NCI-H187 treated with DMSO at 0.1 percent for 48 hours (cell line): ENCODE results near the gene ANO2.
"Not testable (repeated sequence)": the region's sequence is repeated elsewhere in the genome, so short reads cannot be mapped to it uniquely, and the experiment has no call there.

Experiments
- DNase-seq: peaks from one replicate; lab custom pipeline; 2025; lab: John Stamatoyannopoulos, UW

ANO2 gene

GRCh38 chr12:5887819-5888218, 57.2 kb downstream of the ANO2 start:
- DNase-seq = not testable (repeated sequence)

GRCh38 chr12:5884866-5885265, 60.2 kb downstream of the ANO2 start:
- no peak for DNase-seq

- no peak for DNase-seq
Observed at GRCh38 chr12:5884285-5884684, 60.8 kb downstream of the ANO2 start.

GRCh38 chr12:5882511-5883190, 62.4 kb downstream of the ANO2 start:
- no peak for DNase-seq

GRCh38 chr12:5881666-5882065, 63.4 kb downstream of the ANO2 start:
- no peak for DNase-seq

GRCh38 chr12:5881101-5881606, 63.9 kb downstream of the ANO2 start:
- DNase-seq = no peak

GRCh38 chr12:5875851-5876250, 69.2 kb downstream of the ANO2 start:
- DNase-seq = no peak

- no peak for DNase-seq
Observed at GRCh38 chr12:5874514-5874913, 70.5 kb downstream of the ANO2 start.

- no peak for DNase-seq
Observed at GRCh38 chr12:5873281-5873919, 71.7 kb downstream of the ANO2 start.

- DNase-seq = no peak
Observed at GRCh38 chr12:5872745-5873144, 72.3 kb downstream of the ANO2 start.

- no peak for DNase-seq
Observed at GRCh38 chr12:5871741-5872140, 73.3 kb downstream of the ANO2 start.

- no peak for DNase-seq
Observed at GRCh38 chr12:5870183-5870582, 74.9 kb downstream of the ANO2 start.

- DNase-seq = no peak
Observed at GRCh38 chr12:5868625-5869295, 76.3 kb downstream of the ANO2 start.

GRCh38 chr12:5865397-5865796, 79.7 kb downstream of the ANO2 start:
- no peak for DNase-seq

GRCh38 chr12:5864972-5865371, 80.1 kb downstream of the ANO2 start:
- no peak for DNase-seq

- DNase-seq = no peak
Observed at GRCh38 chr12:5864301-5864700, 80.8 kb downstream of the ANO2 start.

GRCh38 chr12:5861416-5861815, 83.6 kb downstream of the ANO2 start:
- DNase-seq = no peak

- no peak for DNase-seq
Observed at GRCh38 chr12:5856692-5857091, 88.4 kb downstream of the ANO2 start.

GRCh38 chr12:5846950-5847349, 98.1 kb downstream of the ANO2 start:
- DNase-seq = no peak

- DNase-seq = no peak
Observed at GRCh38 chr12:5840944-5841343, 104.1 kb downstream of the ANO2 start.

- DNase-seq = no peak
Observed at GRCh38 chr12:5830111-5830510, 114.9 kb downstream of the ANO2 start.

GRCh38 chr12:5827591-5827990, 117.5 kb downstream of the ANO2 start:
- no peak for DNase-seq

- not testable (repeated sequence) for DNase-seq
Observed at GRCh38 chr12:5825761-5826160, 119.3 kb downstream of the ANO2 start.
